ENCODE results near the gene MRI1. TPM values are rescaled to one million over a fixed set of nuclear protein-coding genes. Genes with fewer than 3 reads are reported as not detected.

MRI1 gene
- total RNA-seq, 1 experiment from 2014 or later, result 19.6 TPM

DNA sequence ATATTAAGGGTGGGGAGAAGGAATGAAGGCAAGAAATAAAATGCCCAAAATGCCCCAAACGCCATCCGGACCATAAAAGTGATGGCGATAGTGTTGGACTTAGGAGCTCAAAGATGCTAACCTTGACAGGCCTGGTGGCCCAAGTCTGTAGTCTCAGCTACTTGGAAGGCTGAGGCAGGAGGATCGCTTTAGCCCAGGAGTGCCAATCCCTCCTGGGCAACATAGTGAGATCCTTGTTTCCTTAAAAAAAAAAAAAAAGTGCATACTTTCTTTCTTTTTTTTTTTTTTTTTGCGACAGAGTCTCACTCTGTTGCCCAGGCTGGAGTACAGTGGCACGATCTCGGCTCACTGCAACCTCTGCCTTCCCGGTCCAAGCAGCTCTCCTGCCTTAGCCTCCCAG, 32.0 kb upstream of the MRI1 start:
- no peaks in the 10 kb centered on the region; a peak in 1 of 4 replicates for H3K36me3 ChIP-seq (ENCODE audit: control insufficient read depth in 1 of 2, insufficient read depth in 2 of 2, low read length in 2 of 2)
- ChIA-PET CTCF (interaction anchor here (0.6 to 1.7 kb wide), 3 partner anchors 11 to 451 kb away, joined by 3 to 10 read pairs (median 4); no protein-coding TSS in a partner anchor), POLR2A (interaction anchor here (0.9 to 3.5 kb wide), 4 partner anchors 9 to 119 kb away, joined by 3 to 23 read pairs (median 4); a partner anchor contains a TSS), RAD21 (ENCODE audit: low non-redundant PET in 1 of 2, low total read pairs in 2 of 2, uncharacterized antibody in 2 of 2, unreplicated experiment in 2 of 2) (no interaction called here)
- no TSS peak for BruUV-seq (replicated peaks)
- H2AFZ ChIP-seq (ENCODE audit: low read depth, low read length, poor library complexity, severe bottlenecking), result no peak overlapping the region
- no peaks in the 10 kb centered on the region for H3K27me3 ChIP-seq (ENCODE audit: insufficient read depth, low read length)
- ATAC-seq (no peak), DNase-seq (ENCODE audit: low read depth, low spot score) (no peak)
- peaks cover 5% of the 10 kb centered on the region; the same call in 1 of the 2 replicates for H3K79me2 ChIP-seq (ENCODE audit: insufficient read depth, low read length)
- no peaks in the 10 kb centered on the region for H3K9me2 ChIP-seq (ENCODE audit: insufficient read depth)
- H3K4me3 ChIP-seq (replicated peaks in 1 of 2; ENCODE audit: low read depth in 1 of 2, low read length in 2 of 2), result peak overlapping the region; percentile 76 to 77
- peak overlapping the region; percentile 100; the same call in 1 of the 2 replicates for H3K27ac ChIP-seq (ENCODE audit: low read depth, low read length)
- no peaks in the 10 kb centered on the region for H4K20me1 ChIP-seq (ENCODE audit: insufficient read depth)
- intact Hi-C loops (cut with micrococcal nuclease), result no loop called here
- H3K4me1 ChIP-seq (ENCODE audit: control insufficient read depth in 1 of 2, insufficient read depth in 2 of 2, low read length in 2 of 2), result peaks cover 24 to 32% of the 10 kb centered on the region in 2 experiments
- peak overlapping the region; percentile 88 for H3K9ac ChIP-seq (ENCODE audit: low read length)
- no peaks in the 10 kb centered on the region for H3K9me3 ChIP-seq (ENCODE audit: control insufficient read depth in 1 of 2, insufficient read depth in 1 of 2, low read depth in 1 of 2, low read length in 2 of 2)
- TF ChIP-seq, protein P1, sequence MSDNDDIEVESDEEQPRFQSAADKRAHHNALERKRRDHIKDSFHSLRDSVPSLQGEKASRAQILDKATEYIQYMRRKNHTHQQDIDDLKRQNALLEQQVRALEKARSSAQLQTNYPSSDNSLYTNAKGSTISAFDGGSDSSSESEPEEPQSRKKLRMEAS (IDR thresholded peaks at IDR 0.05), result no peak
- TF ChIP-seq CTCF (IDR thresholded peaks at IDR 0.05 in 2 of 3, conservative IDR thresholded peaks at IDR 0.05 in 1 of 3; ENCODE audit: borderline replicate concordance in 1 of 3, insufficient read depth in 1 of 3, low read depth in 2 of 3, low read length in 2 of 3) (no peak), SRF (IDR thresholded peaks at IDR 0.05; ENCODE audit: low read depth) (no peak), EZH2phosphoT487 (IDR thresholded peaks at IDR 0.05; ENCODE audit: borderline replicate concordance) (no peak), SIN3A (IDR thresholded peaks at IDR 0.05; ENCODE audit: low read depth) (no peak), ELF1 (IDR thresholded peaks at IDR 0.05; ENCODE audit: borderline replicate concordance, low read depth) (no peak), CEBPB (IDR thresholded peaks at IDR 0.05; ENCODE audit: low read depth) (no peak), POLR2AphosphoS5 (IDR thresholded peaks at IDR 0.05; ENCODE audit: low read depth, low read length) (no peak), CBX3 (IDR thresholded peaks at IDR 0.05; ENCODE audit: low read depth) (no peak)
- peak overlapping the region; percentile 96 for H3K4me2 ChIP-seq (ENCODE audit: low read length)
